Mesendoderm (in vitro differentiated cells): ENCODE measurements around the gene SH2B3.

Source experiments
- DNase-seq: peaks from one replicate; pipeline ENCODE4 v3.0.0; 2013
- H2AK5ac ChIP-seq: 2 replicates; pipeline ENCODE4 v1.6.1; 2013; ENCODE audit warnings: low read length, inconsistent platforms
- H2BK120ac ChIP-seq: 2 replicates; pipeline ENCODE4 v1.6.1; 2013; ENCODE audit warnings: low read depth, mild to moderate bottlenecking, low read length, moderate library complexity, mixed read lengths
- H2BK15ac ChIP-seq: replicated peaks from 2 replicates; pipeline ENCODE4 v1.6.1; 2013; ENCODE audit warnings: low read depth, mild to moderate bottlenecking, moderate library complexity
- H2BK5ac ChIP-seq: 2 replicates; pipeline ENCODE4 v1.6.1; 2013; ENCODE audit warnings: low read length, inconsistent platforms
- H3K18ac ChIP-seq: 2 replicates; pipeline ENCODE4 v1.6.1; 2013; ENCODE audit warnings: mild to moderate bottlenecking, low read length, mixed read lengths
- H3K23ac ChIP-seq: one replicate; pipeline ENCODE4 v1.6.1; 2013; ENCODE audit warnings: low read length
- H3K27ac ChIP-seq: 2 replicates; pipeline ENCODE4 v1.5.1; 2013; ENCODE audit warnings: low read depth, mild to moderate bottlenecking, inconsistent platforms, low read length, moderate library complexity
- H3K27me3 ChIP-seq: 2 replicates; pipeline ENCODE4 v1.6.1; 2013; ENCODE audit warnings: low read length, control low read depth, mild to moderate bottlenecking, inconsistent platforms; ENCODE audit not compliant: insufficient read depth, poor library complexity
- H3K36me3 ChIP-seq: 2 replicates; pipeline ENCODE4 v1.6.1; 2013; ENCODE audit warnings: low read length, inconsistent platforms; ENCODE audit not compliant: control insufficient read depth, insufficient read depth
- H3K4ac ChIP-seq: one replicate; pipeline ENCODE4 v1.6.1; 2013; ENCODE audit warnings: low read depth, mild to moderate bottlenecking, low read length, moderate library complexity
- H3K4me1 ChIP-seq: 2 replicates; pipeline ENCODE4 v1.6.1; 2013; ENCODE audit warnings: low read depth, low read length, inconsistent platforms; ENCODE audit not compliant: control insufficient read depth
- H3K4me2 ChIP-seq: 2 replicates; pipeline ENCODE4 v1.6.1; 2013; ENCODE audit warnings: low read length
- H3K4me3 ChIP-seq: 2 replicates; pipeline ENCODE4 v1.5.1; 2013; ENCODE audit warnings: mild to moderate bottlenecking, low read length
- H3K56ac ChIP-seq: one replicate; pipeline ENCODE4 v1.6.1; 2013; ENCODE audit warnings: low read length
- H3K79me1 ChIP-seq: 2 replicates; pipeline ENCODE4 v1.6.1; 2013; ENCODE audit warnings: low read length, inconsistent platforms
- H3K79me2 ChIP-seq: 2 replicates; pipeline ENCODE4 v1.6.1; 2013; ENCODE audit warnings: mild to moderate bottlenecking, low read length; ENCODE audit not compliant: control insufficient read depth, insufficient read depth
- H3K9ac ChIP-seq: 2 replicates; pipeline ENCODE4 v1.6.1; 2013; ENCODE audit warnings: low read length, inconsistent platforms
- H4K5ac ChIP-seq: one replicate; pipeline ENCODE4 v1.6.1; 2013; ENCODE audit warnings: low read length
- H4K8ac ChIP-seq: one replicate; pipeline ENCODE4 v1.6.1; 2013; ENCODE audit warnings: low read depth, mild to moderate bottlenecking, control low read depth, low read length, moderate library complexity
- WGBS: extraction: QIAGEN DNeasy Blood & Tissue Kit; methylation state at CpG from one replicate; pipeline ENCODE4 v1.1.7; 2013; ENCODE audit warnings: low lambda C conversion rate, missing lambda C conversion rate; ENCODE audit not compliant: insufficient coverage; ENCODE audit errors: extremely low coverage; 5-methylcytosine and 5-hydroxymethylcytosine counted together

Gene SH2B3

DNA sequence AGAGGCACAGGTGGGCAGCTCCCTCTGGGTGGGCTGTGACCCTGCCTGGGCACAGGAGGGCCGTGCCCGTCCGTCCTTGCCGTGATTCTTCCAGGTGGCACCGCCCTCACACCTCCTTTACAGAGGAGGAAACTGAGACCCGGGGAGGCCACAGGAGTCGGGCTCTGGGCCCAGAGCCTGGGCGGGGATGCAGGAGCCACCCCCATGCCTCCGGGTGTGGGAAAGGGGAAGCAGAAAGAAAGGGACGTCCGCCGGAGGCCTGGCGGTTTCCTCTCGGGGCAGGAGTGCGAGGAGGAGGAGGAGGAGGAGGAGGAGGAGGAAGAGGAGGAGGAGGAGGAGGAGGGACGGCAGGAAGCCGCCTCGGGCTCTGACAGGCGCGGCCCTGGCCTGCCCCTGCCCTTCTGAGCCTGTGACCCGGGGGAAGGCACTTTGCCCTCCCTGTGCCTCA, 23.0 kb downstream of the SH2B3 start:
- H2AK5ac ChIP-seq: no peak overlapping the region
- no peak overlapping the region for H3K4me2 ChIP-seq
- H3K79me2 ChIP-seq: peaks cover 38% of the 10 kb centered on the region
- no peak overlapping the region for H3K18ac ChIP-seq
- no peak for DNase-seq
- H2BK5ac ChIP-seq: no peak overlapping the region
- H3K4me3 ChIP-seq: no peak overlapping the region
- H3K36me3 ChIP-seq: no peaks in the 10 kb centered on the region
- H3K27me3 ChIP-seq: no peaks in the 10 kb centered on the region
- H4K8ac ChIP-seq: no peak overlapping the region
- WGBS: no CpG with 5 or more reads among the region's 21 CpGs
- H3K56ac ChIP-seq: no peak overlapping the region
- peaks cover 20% of the 10 kb centered on the region for H3K79me1 ChIP-seq
- no peak overlapping the region for H2BK15ac ChIP-seq
- H3K9ac ChIP-seq: no peak overlapping the region
- no peaks in the 10 kb centered on the region for H3K4me1 ChIP-seq
- H4K5ac ChIP-seq: no peak overlapping the region
- H3K4ac ChIP-seq: no peak overlapping the region
- no peak overlapping the region for H2BK120ac ChIP-seq
- H3K23ac ChIP-seq: no peak overlapping the region
- H3K27ac ChIP-seq: no peak overlapping the region

DNA sequence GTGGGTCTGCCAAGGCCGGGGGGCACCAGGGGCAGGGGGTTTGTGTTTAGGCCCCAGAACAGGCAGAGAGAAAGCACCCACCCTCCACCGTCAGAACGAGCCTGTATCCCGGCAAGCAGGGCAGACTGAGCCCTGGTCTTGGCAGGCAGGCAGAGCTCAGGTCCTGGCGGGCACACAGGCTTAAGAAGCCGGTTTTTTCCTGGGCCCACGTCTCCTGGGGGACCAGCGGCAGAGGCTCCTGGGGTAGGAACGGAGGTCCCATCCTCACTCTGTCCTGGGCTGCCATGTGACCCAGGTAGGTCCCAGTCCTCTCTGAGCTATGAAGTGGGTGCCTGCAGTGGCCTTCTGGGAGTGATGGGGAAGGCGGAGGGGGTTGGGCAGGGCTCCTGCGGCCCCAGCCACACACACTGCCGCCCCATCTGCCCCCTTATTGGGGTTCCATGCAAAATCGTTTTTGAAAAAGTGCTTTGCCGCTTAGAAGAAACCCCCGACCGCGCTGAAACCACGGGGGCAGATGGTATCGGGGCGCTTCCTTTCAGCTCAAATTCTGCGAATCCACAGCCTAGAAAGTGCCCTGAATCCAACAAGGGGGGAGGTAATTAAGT, 24.2 kb downstream of the SH2B3 start:
- Histone ChIP-seq H3K27me3 (no peaks in the 10 kb centered on the region), H2BK120ac (no peak overlapping the region), H3K79me2 (peaks cover 40% of the 10 kb centered on the region), H3K23ac (no peak overlapping the region), H3K9ac (no peak overlapping the region), H2BK5ac (no peak overlapping the region), H3K4me2 (no peak overlapping the region), H3K4me3 (no peak overlapping the region), H2BK15ac (no peak overlapping the region), H3K4ac (no peak overlapping the region), H2AK5ac (no peak overlapping the region), H3K4me1 (peaks cover 3% of the 10 kb centered on the region), H3K27ac (no peak overlapping the region), H3K18ac (no peak overlapping the region), H3K79me1 (peaks cover 17% of the 10 kb centered on the region), H4K5ac (no peak overlapping the region), H3K36me3 (no peaks in the 10 kb centered on the region), H3K56ac (peak overlapping the region; percentile 49), H4K8ac (no peak overlapping the region)
- DNase-seq: no peak
- no CpG with 5 or more reads among the region's 21 CpGs for WGBS

DNA sequence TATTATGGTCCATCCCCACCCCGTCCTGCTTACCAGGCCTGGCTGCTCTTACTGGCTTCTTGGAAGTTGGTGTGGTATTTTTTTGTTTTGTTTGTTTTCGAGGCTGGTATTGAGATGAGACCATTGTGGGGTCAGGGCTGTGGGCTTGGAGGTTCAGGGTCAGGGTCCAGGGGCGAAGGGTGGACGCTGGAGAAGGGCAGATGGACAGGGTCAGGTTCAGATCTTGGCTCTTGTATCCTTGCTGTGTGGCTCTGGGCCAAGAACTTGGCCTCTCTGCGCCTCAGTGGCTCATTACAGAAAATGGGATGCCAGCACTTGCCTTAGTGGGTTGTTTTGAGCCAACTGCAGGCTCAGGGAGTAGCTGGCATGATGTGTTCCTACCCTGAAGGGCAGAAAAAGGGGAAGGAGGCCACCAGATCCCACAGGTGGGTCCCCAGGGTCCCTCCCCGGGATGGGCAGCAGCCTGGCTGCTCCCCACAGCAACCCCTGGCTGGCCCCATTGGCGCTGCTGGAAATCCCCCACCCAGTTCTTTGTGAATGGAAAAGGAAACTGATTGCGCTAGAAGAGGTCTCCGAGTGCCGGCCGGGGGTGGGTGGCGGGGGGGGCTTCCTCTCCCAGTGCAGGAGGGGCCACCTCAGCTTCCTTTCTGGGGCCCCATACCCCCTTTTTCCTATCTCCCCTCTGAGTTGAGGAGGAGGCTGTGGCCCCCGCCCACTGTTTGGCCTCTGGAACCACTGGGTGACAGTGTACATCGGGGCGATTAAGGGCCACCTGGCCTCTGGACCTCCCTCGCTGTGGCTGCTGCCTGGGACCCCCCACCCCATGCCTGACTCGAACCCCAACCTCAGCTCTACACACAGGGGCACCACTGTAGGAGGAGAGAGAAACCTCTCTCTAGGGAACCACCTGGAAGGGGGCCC, 25.0 kb downstream of the SH2B3 start:
- no peak overlapping the region for H3K27ac ChIP-seq
- H3K4me3 ChIP-seq: no peak overlapping the region
- H3K4ac ChIP-seq: no peak overlapping the region
- no CpG with 5 or more reads among the region's 17 CpGs for WGBS
- peaks cover 41% of the 10 kb centered on the region for H3K79me2 ChIP-seq
- peaks cover 18% of the 10 kb centered on the region for H3K79me1 ChIP-seq
- H2BK15ac ChIP-seq: no peak overlapping the region
- no peak overlapping the region for H3K9ac ChIP-seq
- DNase-seq: no peak
- no peak overlapping the region for H4K8ac ChIP-seq
- H4K5ac ChIP-seq: no peak overlapping the region
- H2BK5ac ChIP-seq: no peak overlapping the region
- H3K36me3 ChIP-seq: no peaks in the 10 kb centered on the region
- no peak overlapping the region for H2AK5ac ChIP-seq
- H3K4me2 ChIP-seq: no peak overlapping the region
- no peak overlapping the region for H3K23ac ChIP-seq
- H3K18ac ChIP-seq: no peak overlapping the region
- no peak overlapping the region for H2BK120ac ChIP-seq
- peaks cover 3% of the 10 kb centered on the region for H3K4me1 ChIP-seq
- H3K27me3 ChIP-seq: no peaks in the 10 kb centered on the region
- H3K56ac ChIP-seq: peak overlapping the region; percentile 38

DNA sequence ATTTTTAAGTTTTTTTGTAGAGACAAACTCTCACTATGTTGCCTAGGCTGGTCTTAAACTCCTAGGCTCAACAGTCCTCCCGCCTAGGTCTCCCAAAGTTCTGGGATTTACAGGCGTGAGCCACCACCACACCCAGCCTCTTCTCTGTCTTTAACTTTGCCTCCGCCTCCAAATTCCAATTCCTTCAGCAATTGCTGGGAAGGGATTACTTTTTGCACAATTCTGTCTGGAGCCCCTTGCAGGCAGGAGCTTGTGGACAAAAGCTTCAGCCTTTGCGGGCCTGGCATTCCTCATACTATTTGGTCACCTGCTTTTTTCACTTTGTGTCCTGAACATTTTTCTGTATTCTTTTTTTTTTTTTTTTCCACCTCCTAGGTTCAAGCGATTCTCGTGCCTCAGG, 26.0 kb downstream of the SH2B3 start:
- no peak overlapping the region for H2BK15ac ChIP-seq
- H3K9ac ChIP-seq: no peak overlapping the region
- WGBS: no CpG with 5 or more reads among the region's 6 CpGs
- peaks cover 3% of the 10 kb centered on the region for H3K4me1 ChIP-seq
- no peak overlapping the region for H4K8ac ChIP-seq
- peaks cover 42% of the 10 kb centered on the region for H3K79me2 ChIP-seq
- no peak overlapping the region for H2BK5ac ChIP-seq
- H3K36me3 ChIP-seq: no peaks in the 10 kb centered on the region
- no peak overlapping the region for H2AK5ac ChIP-seq
- H3K27me3 ChIP-seq: no peaks in the 10 kb centered on the region
- H3K18ac ChIP-seq: no peak overlapping the region
- no peak overlapping the region for H3K27ac ChIP-seq
- H3K4me2 ChIP-seq: no peak overlapping the region
- no peak overlapping the region for H3K23ac ChIP-seq
- H3K56ac ChIP-seq: no peak overlapping the region
- DNase-seq: no peak
- H3K79me1 ChIP-seq: peaks cover 23% of the 10 kb centered on the region
- no peak overlapping the region for H4K5ac ChIP-seq
- H3K4ac ChIP-seq: no peak overlapping the region
- H2BK120ac ChIP-seq: no peak overlapping the region
- H3K4me3 ChIP-seq: no peak overlapping the region

DNA sequence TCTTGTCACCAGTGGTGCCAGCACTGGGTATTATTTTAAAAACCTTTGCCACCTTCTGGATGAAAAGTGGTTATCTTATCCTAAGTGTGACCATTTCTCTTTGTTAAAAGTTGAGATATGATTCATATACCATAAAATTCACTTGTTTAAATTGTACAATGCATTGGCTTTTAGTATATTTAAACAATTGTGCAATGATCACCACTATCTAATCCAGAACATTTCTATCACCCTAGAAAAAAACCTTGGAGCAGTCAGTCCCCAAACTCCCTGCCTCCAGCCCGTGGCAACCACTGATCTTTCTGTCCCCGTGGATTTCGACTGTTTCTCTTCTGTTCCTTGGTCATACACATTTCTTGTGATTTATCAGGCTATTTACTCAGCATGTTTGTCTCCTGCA, 28.3 kb downstream of the SH2B3 start:
- no peak overlapping the region for H4K5ac ChIP-seq
- H3K4me2 ChIP-seq: no peak overlapping the region
- no peak overlapping the region for H2BK120ac ChIP-seq
- H3K4me1 ChIP-seq: peaks cover 3% of the 10 kb centered on the region
- H3K79me2 ChIP-seq: peaks cover 38% of the 10 kb centered on the region
- no peak overlapping the region for H2AK5ac ChIP-seq
- no peak overlapping the region for H3K4me3 ChIP-seq
- H3K36me3 ChIP-seq: no peaks in the 10 kb centered on the region
- H3K27ac ChIP-seq: no peak overlapping the region
- no peak for DNase-seq
- H3K27me3 ChIP-seq: no peaks in the 10 kb centered on the region
- peaks cover 22% of the 10 kb centered on the region for H3K79me1 ChIP-seq
- no peak overlapping the region for H3K9ac ChIP-seq
- no peak overlapping the region for H4K8ac ChIP-seq
- H3K4ac ChIP-seq: no peak overlapping the region
- no peak overlapping the region for H3K18ac ChIP-seq
- no peak overlapping the region for H2BK15ac ChIP-seq
- H3K23ac ChIP-seq: no peak overlapping the region
- H3K56ac ChIP-seq: no peak overlapping the region
- no CpG with 5 or more reads among the region's 3 CpGs for WGBS
- no peak overlapping the region for H2BK5ac ChIP-seq
